WTC11 (cell line): ENCODE measurements around the gene RREB1. TPM values are rescaled to one million over a fixed set of nuclear protein-coding genes. Genes with fewer than 3 reads are reported as not detected.

Source experiments
- ATAC-seq: fragments of 200-7000 bp; cut with Tn5 transposase; 2 replicates; pipeline ENCODE4 v1.10.0; 2021; ENCODE audit warnings: mild to moderate bottlenecking, moderate library complexity
- CTCF ChIA-PET: fragments of 300-600 bp; sonication (Branson Sonifier 250); formaldehyde crosslinking; loops from one replicate; lab custom pipeline; 2021; ENCODE audit warnings: antibody characterized with exemption; lab: Charles Lee
- POLR2A ChIA-PET: fragments of 350-600 bp; sonication (Branson Sonifier 250); formaldehyde crosslinking; loops from one replicate; lab custom pipeline; 2021; ENCODE audit warnings: antibody characterized with exemption; lab: Charles Lee
- DNase-seq: peaks from one replicate; pipeline ENCODE4 v3.0.0; 2021; ENCODE audit warnings: low spot score
- H3K27ac Mint-ChIP-seq: 2 replicates; pipeline ENCODE4 v1.8.0; 2021; ENCODE audit warnings: mixed read lengths
- H3K27me3 Mint-ChIP-seq: 2 replicates; pipeline ENCODE4 v1.8.0; 2021; ENCODE audit warnings: low read depth, mild to moderate bottlenecking, moderate library complexity, mixed read lengths
- H3K36me3 Mint-ChIP-seq: 2 replicates; pipeline ENCODE4 v1.8.0; 2021; ENCODE audit warnings: mixed read lengths
- H3K4me1 Mint-ChIP-seq: 2 replicates; pipeline ENCODE4 v1.8.0; 2022; ENCODE audit warnings: mixed read lengths
- H3K4me3 Mint-ChIP-seq: 2 replicates; pipeline ENCODE4 v1.8.0; 2021; ENCODE audit warnings: mild to moderate bottlenecking, moderate library complexity, mixed read lengths
- H3K9me3 Mint-ChIP-seq: 2 replicates; pipeline ENCODE4 v1.8.0; 2021; ENCODE audit warnings: mixed read lengths
- ATF3 ChIP-seq: sonication (generic); formaldehyde crosslinking; conservative IDR thresholded peaks from 2 replicates; pipeline ENCODE4 v1.8.1; 2022; ENCODE audit warnings: mild to moderate bottlenecking, missing genetic modification reagents
- ATF6 ChIP-seq: sonication (generic); formaldehyde crosslinking; IDR thresholded peaks from 2 replicates; pipeline ENCODE4 v1.8.1; 2023; ENCODE audit warnings: mild to moderate bottlenecking, missing genetic modification reagents
- EMX1 ChIP-seq: fragments of 250-450 bp; sonication (Bioruptor Pico); IDR thresholded peaks from 2 replicates; pipeline ENCODE4 v1.8.0; 2021; ENCODE audit warnings: mild to moderate bottlenecking
- ESRRA ChIP-seq: sonication (generic); formaldehyde crosslinking; IDR thresholded peaks from 2 replicates; pipeline ENCODE4 v1.8.1; 2022; ENCODE audit warnings: mild to moderate bottlenecking, missing genetic modification reagents, borderline replicate concordance
- IRF1 ChIP-seq: sonication (generic); formaldehyde crosslinking; IDR thresholded peaks from 2 replicates; pipeline ENCODE4 v1.8.0; 2023; ENCODE audit warnings: missing genetic modification reagents
- MXD4 ChIP-seq: fragments of 250-450 bp; sonication (Bioruptor Pico); IDR thresholded peaks from 2 replicates; pipeline ENCODE4 v1.8.0; 2021; ENCODE audit warnings: mild to moderate bottlenecking, moderate library complexity, borderline replicate concordance
- NR1H2 ChIP-seq: sonication (generic); formaldehyde crosslinking; IDR thresholded peaks from 2 replicates; pipeline ENCODE4 v1.9.0; 2021; ENCODE audit warnings: mild to moderate bottlenecking, moderate library complexity, missing genetic modification reagents
- RORB ChIP-seq: fragments of 250-450 bp; sonication (Bioruptor Pico); IDR thresholded peaks from 2 replicates; pipeline ENCODE4 v1.9.0; 2021; ENCODE audit warnings: mild to moderate bottlenecking
- TEAD1 ChIP-seq: sonication (generic); formaldehyde crosslinking; IDR thresholded peaks from 2 replicates; pipeline ENCODE4 v1.8.0; 2022; ENCODE audit warnings: mild to moderate bottlenecking, missing genetic modification reagents
- USF1 ChIP-seq: sonication (generic); formaldehyde crosslinking; IDR thresholded peaks from 2 replicates; pipeline ENCODE4 v1.8.0; 2022; ENCODE audit warnings: mild to moderate bottlenecking, missing genetic modification reagents
- ZNF121 ChIP-seq: sonication (generic); formaldehyde crosslinking; IDR thresholded peaks from 2 replicates; pipeline ENCODE4 v1.8.0; 2023; ENCODE audit warnings: missing genetic modification reagents
- ZNF416 ChIP-seq: fragments of 250-450 bp; sonication (Bioruptor Pico); IDR thresholded peaks from 2 replicates; pipeline ENCODE4 v1.9.0; 2021; ENCODE audit warnings: mild to moderate bottlenecking, inconsistent platforms
- ZNF423 ChIP-seq: fragments of 250-450 bp; sonication (Bioruptor Pico); IDR thresholded peaks from 2 replicates; pipeline ENCODE4 v2.1.2; 2022; ENCODE audit warnings: mild to moderate bottlenecking, moderate library complexity
- ZNF425 ChIP-seq: fragments of 250-450 bp; sonication (Bioruptor Pico); conservative IDR thresholded peaks from 2 replicates; pipeline ENCODE4 v1.9.0; 2021; ENCODE audit warnings: mild to moderate bottlenecking
- ZNF512 ChIP-seq: sonication (generic); formaldehyde crosslinking; IDR thresholded peaks from 2 replicates; pipeline ENCODE4 v1.8.1; 2022; ENCODE audit warnings: missing genetic modification reagents, borderline replicate concordance
- ZSCAN18 ChIP-seq: fragments of 250-450 bp; sonication (Bioruptor Pico); IDR thresholded peaks from 2 replicates; pipeline ENCODE4 v2.1.2; 2022; ENCODE audit warnings: mild to moderate bottlenecking, moderate library complexity
- total RNA-seq: library from RNA; stranded (reverse); gene quantifications from 3 replicates; pipeline ENCODE4 v1.2.3, GENCODE V29; 2021

RREB1 gene
- total RNA-seq, 1 experiment from 2014 or later = 38.5 TPM

GRCh38 chr6:7276199-7276524 is 168.4 kb downstream of the RREB1 start:
- no peak for TF ChIP-seq ATF6 (CRISPR knock-in tag)
- TF ChIP-seq RORB (CRISPR knock-in tag) = no peak
- TF ChIP-seq TEAD1 (CRISPR knock-in tag) = no peak
- TF ChIP-seq ZSCAN18 (CRISPR knock-in tag) = no peak
- no peak for TF ChIP-seq IRF1 (CRISPR knock-in tag)
- no peak for TF ChIP-seq ZNF121 (CRISPR knock-in tag)
- no peak for TF ChIP-seq ZNF416
- no peak for TF ChIP-seq ESRRA (CRISPR knock-in tag)
- no peak for TF ChIP-seq ZNF425 (CRISPR knock-in tag)
- no peak for TF ChIP-seq EMX1 (CRISPR knock-in tag)
- TF ChIP-seq MXD4 (CRISPR knock-in tag) = no peak
- no peak for TF ChIP-seq ZNF512 (CRISPR knock-in tag)

GRCh38 chr6:7282097-7282906 is 174.5 kb downstream of the RREB1 start:
- H3K27ac Mint-ChIP-seq = peak overlapping the region; percentile 56
- TF ChIP-seq ZSCAN18 (CRISPR knock-in tag) (no peak), IRF1 (CRISPR knock-in tag) (no peak), NR1H2 (no peak), USF1 (CRISPR knock-in tag) (no peak), ZNF423 (CRISPR knock-in tag) (no peak), ATF3 (CRISPR knock-in tag) (no peak)
- TF ChIP-seq, all 79 proteins: peak for 0
- H3K36me3 Mint-ChIP-seq = peaks cover 11% of the 10 kb centered on the region
- ATAC-seq (no peak), DNase-seq (no peak)
- POLR2A ChIA-PET = no interaction called here
- H3K4me3 Mint-ChIP-seq = no peak overlapping the region
- H3K4me1 Mint-ChIP-seq = 0 out of 2 replicates have a peak, but pooled peaks cover 4% of the 10 kb centered on the region
- no peaks in the 10 kb centered on the region for H3K9me3 Mint-ChIP-seq
- CTCF ChIA-PET = no interaction called here
- H3K27me3 Mint-ChIP-seq = no peaks in the 10 kb centered on the region

More at GRCh38 chr6:7276199-7276524, 168.4 kb downstream of the RREB1 start:
- Mint-ChIP-seq H3K27me3 (no peaks in the 10 kb centered on the region), H3K36me3 (no peaks in the 10 kb centered on the region), H3K4me1 (no peaks in the 10 kb centered on the region), H3K27ac (no peak overlapping the region), H3K4me3 (no peak overlapping the region), H3K9me3 (no peaks in the 10 kb centered on the region)
- POLR2A ChIA-PET = no interaction called here
- ATAC-seq (no peak), DNase-seq (no peak)
- CTCF ChIA-PET = interaction anchor here (0.7 to 3.2 kb wide), 14 partner anchors 11 to 601 kb away, joined by 3 to 39 read pairs (median 4); partner anchors contain the start of genes CAGE1 and RIOK1
